Stimulated activated CD4-positive, alpha-beta T cell treated with anti-CD3 and anti-CD28 coated beads, TNF-alpha, amount 100 ng/mL, for 48 hours (primary cell): Measurements from ENCODE around the gene STEAP3.
"Not testable (repeated sequence)": the region's sequence is repeated elsewhere in the genome, so short reads cannot be mapped to it uniquely, and the experiment has no call there.

Experiments used
- DNase-seq, 3 donors: peaks; one replicate each; pipeline ENCODE4 v3.0.0-alpha.2; 2020; ENCODE audit warnings: low read depth in 3 of 3

Gene STEAP3

DNA sequence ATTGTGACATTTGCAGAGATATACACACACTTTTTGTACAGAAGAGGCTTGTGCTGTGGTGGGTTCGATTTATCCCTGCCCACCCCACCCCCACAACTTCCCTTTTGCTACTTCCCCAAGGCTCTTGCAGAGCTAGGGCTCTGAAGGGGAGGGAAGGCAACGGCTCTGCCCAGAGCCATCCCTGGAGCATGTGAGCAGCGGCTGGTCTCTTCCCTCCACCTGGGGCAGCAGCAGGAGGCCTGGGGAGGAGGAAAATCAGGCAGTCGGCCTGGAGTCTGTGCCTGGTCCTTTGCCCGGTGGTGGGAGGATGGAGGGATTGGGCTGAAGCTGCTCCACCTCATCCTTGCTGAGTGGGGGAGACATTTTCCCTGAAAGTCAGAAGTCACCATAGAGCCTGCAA, 40.0 kb downstream of the STEAP3 start:
- DNase-seq, result no peak

DNA sequence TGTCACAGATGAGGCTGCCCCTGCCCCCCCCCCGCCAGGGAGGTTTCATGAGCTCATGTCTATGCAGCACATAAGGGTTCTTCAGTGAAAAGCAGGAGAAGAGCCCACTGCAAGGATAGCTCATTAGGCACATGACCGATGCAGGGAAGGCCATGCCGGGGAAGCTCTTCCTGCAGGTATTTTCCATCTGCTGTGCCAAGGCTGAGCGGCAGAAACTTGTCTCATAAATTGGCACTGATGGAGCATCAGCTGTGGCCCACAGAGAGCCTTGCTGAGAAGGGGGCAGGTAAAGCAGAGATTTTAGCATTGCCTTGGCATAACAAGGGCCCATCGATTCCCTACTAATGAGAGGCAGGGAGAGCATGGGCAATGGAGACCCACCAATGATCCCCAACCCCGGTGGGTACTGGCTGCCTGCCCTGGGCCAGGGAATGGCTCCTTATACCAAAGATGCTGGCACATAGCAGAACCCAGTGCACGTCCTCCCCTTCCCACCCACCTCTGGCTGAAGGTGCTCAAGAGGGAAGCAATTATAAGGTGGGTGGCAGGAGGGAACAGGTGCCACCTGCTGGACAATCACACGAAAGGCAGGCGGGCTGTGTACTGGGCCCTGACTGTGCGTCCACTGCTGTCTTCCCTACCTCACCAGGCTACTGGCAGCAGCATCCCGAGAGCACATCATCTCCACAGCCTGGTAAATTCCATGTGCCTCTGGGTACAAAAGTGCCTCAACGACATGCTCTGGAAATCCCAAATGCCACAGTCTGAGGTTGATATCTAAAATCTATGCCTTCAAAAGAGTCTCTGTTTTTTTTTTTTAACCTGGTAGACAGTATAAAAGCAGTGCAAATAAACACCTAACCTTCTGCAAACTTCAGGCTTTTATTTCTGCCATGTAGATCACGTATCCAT, 41.4 kb downstream of the STEAP3 start:
- DNase-seq, result peak in 1 of 3 donors; percentile 21

DNA sequence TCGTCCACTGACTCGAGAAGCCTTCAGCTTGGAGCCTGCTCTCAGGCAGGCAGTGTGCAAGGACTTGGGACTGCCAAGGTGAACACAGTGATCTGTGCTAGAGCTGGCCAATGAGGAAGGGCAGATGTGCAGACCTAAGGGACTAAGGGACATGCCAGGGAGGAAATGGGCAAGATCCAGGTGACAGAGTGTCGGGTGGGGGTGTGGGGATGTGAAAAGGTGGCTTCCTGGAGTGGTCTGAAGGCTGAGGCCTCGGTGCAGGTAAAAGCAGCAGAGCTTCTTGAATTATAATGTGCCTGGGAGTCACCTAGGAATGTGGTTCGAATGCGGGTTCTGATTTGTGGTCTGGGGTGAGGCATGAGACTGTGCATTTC, 42.0 kb downstream of the STEAP3 start:
- DNase-seq, result no peak

DNA sequence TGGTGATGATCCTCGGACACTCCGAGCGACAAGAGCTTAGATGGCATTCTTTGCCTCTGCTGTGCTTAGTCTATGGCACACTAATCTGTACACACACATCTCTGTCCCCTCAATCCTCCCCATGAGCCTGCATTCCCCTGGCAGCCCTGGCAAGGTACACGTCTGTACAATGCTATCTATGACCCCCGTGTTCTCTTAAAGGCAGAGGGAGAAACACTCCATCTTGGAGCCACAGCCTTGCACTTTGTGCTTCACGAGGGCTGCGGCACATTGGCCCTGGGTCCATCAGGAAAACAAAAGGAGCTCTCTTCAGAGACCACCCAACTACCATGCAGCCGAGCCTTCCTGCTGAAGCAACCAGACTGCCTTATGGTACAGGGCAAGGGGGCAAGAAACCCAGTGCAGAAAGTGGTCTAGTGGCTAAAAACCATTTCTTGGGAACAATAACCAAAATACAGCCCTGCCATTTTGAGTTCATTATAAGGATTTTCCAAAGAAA, 42.5 kb downstream of the STEAP3 start:
- no peak for DNase-seq

DNA sequence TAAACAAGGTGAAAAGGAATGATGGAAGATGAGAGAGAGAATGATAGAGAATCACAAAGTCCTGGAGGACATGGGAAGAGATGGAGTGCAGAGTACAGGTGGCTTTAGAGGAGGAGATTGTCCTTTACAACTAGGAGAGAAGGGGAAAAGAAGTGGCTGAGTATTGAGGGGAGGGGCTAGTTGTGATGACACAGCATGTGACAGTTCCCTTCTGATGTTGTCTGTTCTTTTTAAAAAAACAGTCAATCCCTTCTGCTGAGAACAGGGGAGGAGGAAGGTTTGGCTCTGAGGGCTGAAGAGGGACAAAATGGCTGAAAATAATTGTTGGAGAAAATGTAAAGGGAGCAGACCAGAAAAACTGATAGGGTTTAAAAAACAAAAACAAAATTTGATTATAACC, 44.0 kb downstream of the STEAP3 start:
- no peak for DNase-seq

DNA sequence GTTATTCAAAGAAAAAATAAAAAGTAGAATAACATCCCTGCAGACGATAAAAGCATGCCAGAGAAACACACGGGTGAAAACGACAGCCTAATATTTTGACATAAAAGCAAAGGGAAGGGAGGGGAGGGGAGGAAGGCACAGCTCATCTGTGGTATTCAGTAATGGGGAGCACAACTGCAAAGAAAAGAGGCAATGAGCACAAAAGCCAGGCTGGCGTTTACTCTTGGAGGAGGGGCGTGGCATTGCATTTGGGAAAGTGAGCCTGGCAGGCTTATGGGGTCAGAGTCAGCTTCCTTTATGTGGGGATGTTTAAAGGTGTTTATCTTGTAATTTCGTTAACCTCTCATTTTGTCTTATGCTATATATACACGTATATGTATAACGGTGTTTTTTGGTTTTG, 53.2 kb downstream of the STEAP3 start:
- no peak for DNase-seq

DNA sequence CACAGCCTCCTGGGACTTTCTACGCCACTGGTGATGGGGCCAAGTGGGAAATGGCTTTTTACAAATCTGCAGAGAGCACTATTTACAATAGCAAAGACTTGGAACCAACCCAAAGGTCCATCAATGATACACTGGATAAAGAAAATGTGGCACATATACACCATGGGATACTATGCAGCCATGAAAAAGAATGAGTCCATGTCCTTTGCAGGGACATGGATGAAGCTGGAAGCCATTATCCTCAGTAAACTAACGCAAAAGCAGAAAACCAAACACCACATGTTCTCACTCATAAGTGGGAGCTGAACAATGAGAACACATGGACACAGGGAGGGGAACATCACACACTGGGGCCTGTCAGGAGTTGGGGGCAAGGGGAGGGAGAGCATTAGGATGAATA, 54.8 kb downstream of the STEAP3 start:
- DNase-seq, result not testable (repeated sequence)

DNA sequence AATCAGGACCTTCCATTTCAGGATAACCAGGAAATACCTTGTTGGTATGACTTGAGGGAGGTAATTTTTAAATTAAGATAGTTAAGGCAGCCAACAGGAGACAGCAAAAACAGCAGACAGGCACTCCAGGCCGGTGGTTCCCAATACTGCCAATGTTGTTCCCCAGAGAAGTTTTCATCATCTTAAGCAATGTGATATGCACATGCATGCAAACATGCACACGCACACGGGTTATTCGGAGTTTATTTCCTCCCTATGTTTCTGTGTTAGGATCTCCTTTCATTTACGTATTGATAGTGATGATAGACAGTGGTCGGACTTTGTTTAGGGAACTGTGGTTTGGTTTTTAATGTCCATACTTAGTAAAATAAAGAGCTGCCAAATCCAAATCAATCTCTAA, 55.3 kb downstream of the STEAP3 start:
- DNase-seq, result no peak

DNA sequence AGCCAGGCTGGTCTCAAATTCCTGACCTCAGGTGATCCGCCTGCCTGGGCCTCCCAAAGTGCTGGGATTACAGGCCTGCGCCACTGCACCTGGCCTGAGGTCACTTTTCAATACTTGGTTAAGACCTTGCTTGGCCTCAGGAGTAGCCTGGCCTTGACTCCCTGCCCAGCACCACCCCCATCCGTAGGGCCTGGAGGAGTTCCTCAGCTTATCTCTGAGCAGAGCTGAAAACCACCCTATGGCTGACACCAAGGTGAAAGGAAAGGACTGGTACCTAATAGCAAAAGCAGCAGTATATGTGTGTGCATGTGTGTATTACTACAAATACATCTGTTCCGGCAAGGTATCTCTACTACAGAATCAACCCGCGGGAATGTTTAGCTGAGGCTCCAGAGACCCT, 56.0 kb downstream of the STEAP3 start:
- no peak for DNase-seq

DNA sequence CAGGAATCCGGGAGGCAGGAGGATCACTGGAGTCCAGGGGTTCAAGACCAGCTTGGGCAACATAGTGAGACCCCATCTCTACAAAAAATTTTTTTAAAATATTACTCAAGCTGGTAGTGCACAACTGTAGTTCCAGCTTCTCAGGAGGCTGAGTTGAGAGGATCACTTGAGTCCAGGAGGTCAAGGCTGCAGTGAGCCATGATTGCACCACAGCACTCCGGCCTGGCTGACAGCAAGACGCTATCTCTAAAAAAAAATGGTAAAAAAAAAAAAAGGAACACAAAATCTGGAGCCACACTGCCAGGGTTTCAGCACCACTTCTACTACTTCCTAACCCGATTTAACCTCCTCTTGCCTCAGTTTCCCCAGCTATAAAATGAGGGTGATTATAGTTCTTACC, 57.0 kb downstream of the STEAP3 start:
- DNase-seq, result no peak

DNA sequence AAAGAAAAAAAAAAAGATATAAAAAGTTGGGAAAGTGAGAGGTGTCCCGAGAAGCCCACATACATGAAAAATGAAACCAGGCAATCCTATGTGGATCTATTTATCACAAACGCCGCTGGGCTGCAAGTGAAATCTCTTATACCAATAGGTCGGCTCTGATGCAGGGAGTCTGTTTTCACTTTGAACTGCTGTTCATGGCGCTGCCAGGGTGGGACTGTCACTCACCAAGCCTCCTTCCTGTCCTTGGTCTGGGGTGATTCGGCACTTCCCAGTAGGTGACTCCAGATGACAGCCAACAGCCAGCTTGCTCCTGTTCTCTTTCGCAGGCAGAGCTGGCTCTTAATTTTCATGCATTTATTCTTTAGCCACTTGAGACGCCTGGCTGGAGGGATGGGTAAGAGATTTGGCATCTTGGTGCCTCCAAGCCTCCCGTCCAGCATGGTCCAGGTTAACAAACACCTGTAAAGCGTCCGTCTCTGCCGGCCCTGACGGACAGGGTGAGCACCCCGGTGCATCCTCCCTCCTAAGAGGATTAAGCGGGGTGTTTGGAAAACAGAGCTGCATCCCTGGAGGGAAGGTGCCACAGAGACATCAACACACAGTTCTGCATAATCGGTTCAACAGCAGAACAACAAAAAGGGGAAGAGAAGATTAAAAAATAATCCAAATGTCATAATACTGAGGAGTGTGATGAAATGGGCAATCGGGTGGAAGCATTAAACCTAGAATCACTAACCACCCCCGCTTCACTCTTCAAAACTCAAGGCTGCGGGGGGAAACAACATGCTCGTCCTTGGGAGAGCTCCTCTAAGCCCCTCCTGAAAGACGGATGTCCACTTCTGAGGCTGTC, 58.7 kb downstream of the STEAP3 start:
- DNase-seq, result no peak

DNA sequence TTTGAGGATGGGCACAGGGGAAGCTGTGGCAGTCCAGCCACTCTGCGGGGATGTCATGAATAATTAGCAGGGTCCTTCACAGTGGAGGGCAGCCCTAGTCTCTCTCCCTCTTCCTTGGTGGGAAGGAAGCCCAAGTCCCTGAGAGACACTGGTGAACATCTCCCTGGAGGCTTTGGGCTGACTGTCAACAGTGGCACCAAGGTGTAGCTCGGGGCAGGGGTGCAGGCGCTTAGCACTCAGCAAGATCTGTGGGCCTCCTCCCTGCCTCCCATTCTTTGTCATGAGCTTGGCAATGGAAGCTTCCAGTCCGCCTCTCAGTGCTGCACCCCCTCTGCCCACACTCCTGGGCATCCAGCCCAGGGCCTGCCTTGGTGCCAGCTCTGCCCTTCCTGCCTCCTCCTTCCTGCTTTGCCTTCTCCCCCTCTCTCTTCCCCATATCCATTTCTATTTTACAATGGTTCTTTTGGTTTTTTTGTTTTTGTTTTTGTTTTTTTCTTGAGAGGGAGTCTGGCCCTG, 59.4 kb downstream of the STEAP3 start:
- no peak for DNase-seq

DNA sequence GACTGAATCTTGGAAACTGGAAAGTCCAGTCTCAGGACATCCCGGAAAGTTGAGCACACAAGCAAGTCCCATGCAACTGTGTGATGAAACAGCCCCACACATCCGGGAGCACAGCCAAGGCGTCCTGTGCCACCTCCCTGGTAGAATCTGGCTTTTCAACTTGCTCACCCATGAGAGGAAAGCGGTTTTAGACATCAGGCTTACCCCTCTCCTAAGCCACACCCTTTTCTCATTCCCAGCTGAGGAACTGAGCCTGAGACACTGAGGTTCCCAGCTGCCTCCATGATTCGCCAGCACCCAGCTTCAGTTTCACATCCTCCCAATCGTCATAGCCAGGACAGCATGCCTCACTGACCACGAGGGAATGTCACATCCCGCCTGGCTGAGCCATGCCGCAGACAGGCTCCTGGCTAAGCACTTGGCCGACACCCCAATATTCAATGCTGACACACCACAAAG, 60.3 kb downstream of the STEAP3 start:
- DNase-seq, result no peak

DNA sequence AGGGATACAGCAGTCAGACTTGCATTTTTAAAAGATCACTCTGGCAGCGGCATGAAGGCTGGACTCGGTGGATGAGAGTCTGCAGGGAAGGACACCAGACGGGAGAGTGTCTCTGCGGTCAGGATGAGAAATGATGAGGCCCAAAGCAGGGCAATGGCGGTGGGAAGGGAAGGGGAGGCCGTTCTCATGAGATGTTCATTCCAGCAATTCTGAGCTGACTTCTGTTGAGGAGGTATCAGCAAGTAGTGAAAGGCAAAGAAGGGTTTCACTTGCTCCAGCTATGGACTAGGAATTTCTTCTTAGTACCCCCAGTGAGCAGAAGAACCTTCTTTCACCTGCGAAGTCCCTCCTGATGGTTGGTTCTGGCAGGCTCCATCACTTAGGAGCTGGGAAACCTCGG, 63.0 kb downstream of the STEAP3 start:
- DNase-seq, result no peak

DNA sequence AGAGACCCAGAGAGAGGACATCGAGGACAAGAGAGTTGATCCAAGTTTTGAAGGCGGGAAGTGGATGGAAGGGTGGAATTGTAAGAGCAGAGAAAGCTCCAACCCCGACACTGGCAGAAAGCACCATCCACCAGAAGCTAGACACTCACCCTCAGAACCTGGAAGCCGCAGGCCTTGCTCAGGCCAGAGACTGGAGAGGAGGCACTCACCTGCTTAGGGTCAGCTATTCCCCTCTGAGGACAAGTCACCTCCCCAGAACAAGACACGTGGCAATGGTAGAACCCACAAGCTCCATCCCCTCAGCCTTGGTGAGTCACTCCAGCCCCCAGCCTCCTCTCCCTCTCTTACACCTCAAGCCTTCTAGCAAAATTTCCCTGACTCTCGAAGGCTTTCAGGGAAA, 64.9 kb downstream of the STEAP3 start:
- no peak for DNase-seq

DNA sequence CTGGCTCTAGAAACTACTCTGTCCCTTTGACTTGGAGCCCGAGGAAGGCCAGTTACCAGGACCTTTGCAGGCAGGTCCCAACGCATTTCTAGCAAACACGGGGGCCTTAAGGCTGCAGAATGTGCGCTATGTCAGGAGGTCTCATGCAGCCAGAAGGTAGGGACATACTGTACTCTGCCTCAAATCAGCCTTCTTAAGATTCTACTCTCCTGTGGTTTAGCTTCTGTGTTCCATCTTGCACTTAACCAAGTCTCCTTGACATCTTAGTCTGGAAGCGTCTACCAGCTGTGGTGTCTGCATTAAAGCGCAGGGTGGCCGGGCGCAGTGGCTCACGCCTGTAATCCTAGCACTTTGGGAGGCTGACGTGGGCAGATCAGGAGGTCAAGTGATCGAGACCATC, 65.5 kb downstream of the STEAP3 start:
- DNase-seq, result no peak

DNA sequence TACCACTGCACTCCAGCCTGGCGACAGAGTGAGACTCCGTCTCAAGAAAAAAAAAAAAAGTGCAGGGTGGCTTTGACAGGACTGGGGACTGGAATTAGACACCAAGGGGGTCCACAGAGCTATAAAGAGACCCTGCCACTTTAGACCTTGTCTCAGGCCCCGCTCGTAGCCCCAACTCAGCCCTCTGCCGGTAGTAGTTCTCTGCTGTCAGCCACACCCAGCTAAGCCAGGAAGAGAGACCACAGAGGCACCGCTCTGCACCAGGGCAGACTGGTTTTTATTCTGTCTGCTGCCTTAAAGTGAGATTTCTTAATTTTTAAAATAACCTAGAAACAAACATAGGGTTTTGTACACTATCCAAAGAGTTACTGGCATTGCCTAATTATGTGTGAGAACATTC, 66.0 kb downstream of the STEAP3 start:
- DNase-seq, result no peak

DNA sequence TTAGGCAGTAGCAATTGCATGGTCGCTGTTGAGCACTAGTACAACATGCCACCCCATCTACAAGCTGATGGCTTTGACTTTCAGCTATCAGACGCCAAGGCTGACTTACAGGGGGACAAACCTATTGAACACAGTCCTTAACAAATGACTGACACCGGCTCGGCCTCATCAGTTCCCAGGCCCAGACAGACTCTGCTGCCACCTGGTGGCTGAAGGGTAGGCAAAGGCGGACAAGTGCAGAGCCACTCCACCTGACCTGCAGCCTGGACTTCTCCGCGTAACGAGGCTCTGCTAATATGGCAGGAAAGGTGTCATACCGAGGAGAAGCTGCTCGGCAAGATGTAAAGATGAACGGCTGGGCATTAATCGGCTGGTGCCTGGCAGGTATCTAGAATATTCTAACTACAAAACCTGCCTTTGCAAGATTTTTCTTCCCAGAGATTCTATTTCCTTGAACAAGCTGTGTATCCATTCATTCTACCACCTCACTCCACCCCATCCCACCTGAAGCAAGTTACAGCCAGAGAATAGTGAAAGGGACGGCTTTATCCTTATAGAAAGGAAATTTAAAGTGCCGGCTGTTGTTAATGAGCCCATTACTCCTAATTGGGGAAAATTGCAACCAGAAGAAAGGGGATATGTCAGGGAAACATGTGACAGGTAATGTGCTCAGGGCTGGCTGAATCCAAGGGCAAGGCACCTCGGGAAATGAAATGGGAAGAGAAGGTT, 67.4 kb downstream of the STEAP3 start:
- peak; percentile 40 to 69 (median 45) for DNase-seq

DNA sequence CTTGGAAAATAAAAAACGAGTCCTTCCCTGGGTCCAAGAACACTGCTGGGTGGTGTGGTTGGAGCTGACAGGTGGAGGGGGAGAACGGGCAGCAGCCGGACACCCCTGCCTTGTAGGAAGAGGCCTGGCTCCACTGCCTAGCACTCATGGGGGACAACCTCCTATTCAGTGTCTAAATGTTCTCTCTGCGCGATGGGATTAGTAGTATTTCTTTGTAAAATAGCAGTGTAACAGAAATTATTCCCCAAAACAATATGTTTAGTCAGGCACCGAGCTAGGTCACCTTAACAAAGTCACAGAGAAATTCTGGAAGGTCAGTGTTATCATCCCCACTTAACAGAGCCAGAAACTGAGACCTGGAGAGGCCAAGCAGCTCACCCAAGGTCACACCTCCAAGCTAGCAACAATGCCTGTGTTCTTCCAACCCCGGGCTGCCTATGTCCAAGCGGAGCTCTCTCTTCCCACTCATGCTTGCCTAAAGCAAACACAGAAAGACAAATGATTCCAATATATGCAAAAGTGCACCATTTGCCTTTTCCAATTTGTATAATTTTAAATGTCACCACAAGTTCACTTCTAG, 68.0 kb downstream of the STEAP3 start:
- DNase-seq, result no peak

DNA sequence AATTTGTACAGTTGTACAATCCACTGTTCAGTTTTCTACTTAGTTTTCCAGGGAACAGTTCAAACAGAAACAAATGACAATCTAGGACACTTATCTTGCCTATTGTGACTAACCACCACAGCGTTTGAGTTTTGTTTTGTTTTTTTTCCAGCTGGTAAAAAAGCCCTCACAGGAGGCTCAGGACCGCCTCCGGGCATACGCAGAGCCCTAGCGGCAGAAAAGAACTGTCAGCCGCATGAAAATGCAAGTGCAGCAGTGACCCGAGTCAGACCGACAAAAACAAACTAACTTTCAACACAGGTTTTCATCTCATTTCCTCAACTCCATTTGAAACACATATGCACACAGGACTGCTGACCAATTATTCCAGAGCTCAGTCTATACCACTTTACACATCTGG, 68.6 kb downstream of the STEAP3 start:
- DNase-seq, result no peak

DNA sequence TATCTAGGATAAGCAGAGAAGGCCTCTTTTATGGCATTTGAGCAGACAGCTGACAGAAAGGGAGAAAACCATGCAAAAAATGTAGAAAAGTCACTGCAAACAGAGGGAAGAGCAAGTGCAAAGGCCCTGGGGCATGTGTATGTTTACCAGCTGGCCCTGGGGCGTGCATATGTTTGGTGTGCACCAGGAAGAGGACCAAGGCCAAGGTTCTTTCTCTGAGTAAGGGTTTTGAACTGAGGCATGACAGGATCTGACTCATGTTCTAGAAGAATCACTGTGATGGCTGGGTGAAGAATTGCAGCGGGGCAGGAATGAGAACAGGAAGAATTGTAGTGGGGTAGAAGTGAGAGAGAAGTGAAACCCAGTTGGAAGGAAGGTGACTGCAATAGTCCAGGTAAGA, 69.6 kb downstream of the STEAP3 start:
- no peak for DNase-seq
